Measurements from ENCODE around the gene PSMD11. TPM values are rescaled to one million over a fixed set of nuclear protein-coding genes. Genes with fewer than 3 reads are reported as not detected.
A peak's percentile ranks its signal among the peaks of the same experiment; 100 is the strongest.
"Not testable (repeated sequence)": the region's sequence is repeated elsewhere in the genome, so short reads cannot be mapped to it uniquely, and the experiment has no call there.

PSMD11 gene
- total RNA-seq, 1 donor from 2014 or later = 104 TPM

- DNase-seq (ENCODE audit: low read depth in 2 of 2) = no peak
Observed at GRCh38 chr17:32510466-32510865, 66.2 kb downstream of the PSMD11 start.

DNA sequence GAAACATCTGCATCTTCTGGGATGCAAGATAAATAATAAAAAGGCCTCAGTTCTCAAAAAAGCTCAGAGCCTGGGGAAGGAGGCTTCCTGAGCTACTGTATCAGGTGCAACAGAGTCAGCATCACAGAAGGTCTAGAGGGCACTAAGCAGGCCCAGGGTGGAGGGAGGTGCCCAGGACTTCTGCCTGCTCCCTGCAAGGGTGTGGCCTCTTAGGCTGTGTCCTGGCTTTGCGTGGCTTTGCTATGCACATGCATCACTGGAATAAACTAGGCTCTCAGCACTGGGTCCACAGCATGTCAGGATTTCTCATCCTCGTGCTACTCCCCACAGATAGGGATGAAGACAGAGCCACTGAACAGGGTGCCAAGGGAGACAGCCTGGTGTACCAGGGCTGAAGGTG is 68.0 kb downstream of the PSMD11 start:
- no peak for DNase-seq (ENCODE audit: low read depth in 2 of 2)

GRCh38 chr17:32513579-32513978 is 69.3 kb downstream of the PSMD11 start:
- DNase-seq (ENCODE audit: low read depth in 2 of 2) = no peak

DNA sequence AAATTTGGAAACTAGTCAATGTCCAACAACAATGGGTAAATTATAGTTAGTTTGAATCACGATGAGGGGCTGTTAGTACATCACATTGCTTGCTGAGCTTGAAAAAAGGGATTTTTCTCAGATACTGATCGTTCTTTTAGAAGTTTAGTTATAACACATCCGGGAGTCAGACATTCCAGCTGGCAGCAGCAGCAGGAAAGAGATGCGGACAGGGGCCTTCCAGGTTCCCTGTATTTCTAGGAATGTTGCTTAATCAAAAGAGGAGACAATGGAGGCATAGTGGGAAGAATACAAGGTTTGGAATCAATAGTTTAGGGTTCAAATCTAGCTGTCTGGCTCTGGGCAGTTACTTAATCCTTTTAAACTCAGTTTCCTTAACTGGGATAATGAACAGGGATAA is 70.3 kb downstream of the PSMD11 start:
- DNase-seq (ENCODE audit: low read depth in 2 of 2) = no peak

- no peak for DNase-seq (ENCODE audit: low read depth in 2 of 2)
Observed at GRCh38 chr17:32515677-32516383, 71.5 kb downstream of the PSMD11 start.

DNA sequence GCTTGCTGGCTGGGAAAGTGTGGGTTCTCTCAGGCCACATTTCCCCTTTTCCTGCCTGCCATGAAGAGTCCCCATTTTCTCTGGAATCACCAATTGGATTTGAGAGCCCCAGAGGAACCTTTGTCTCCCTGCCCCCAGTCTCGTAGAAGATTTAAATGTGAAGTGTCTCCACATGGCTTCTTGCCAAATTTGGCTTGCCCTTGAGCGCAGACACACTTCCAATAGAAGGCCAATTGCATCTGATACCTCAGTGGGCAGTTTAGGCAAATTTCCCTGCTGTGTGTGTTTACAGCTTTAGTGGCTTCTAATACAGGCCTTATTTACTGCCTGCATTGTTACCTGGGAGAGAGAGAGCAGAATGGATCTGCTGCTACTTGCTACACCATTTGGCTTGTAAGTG is 72.1 kb downstream of the PSMD11 start:
- no peak for DNase-seq (ENCODE audit: low read depth in 2 of 2)

DNA sequence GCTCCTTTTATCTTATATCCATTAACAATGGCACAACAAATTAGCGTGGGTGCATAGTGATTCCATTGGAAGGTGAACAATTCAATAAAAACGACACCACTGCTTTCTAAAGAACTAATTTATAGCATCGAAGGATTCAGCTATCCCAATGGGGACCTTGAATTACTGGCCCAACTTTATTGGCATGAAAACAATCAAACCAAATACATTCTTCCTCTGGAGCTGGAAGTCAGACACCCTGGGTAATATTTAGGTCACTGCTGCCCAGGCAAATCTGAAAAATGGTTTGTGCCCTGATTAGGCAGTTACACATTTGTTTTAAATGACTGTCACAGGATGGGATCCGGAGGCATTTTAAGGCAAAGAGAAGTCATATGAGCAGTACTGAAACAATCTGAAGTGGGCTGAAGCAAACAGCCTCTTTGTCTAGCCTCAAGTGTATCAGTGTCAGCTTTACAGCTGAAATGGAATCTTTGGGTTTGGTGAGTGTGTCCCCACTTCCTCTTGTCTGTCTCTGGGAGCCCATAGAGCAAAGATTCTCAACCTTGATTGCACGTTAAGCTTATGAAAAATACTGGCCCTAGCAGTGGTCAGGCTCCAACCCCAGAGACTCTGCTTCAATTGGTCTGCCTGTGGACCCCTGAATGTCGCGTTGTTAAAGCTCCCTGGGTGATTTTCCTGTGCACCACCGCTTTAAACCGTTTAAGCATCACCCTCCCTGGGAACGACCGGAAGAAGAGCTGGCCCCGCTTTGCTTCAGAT is 72.8 kb downstream of the PSMD11 start:
- no peak for DNase-seq (ENCODE audit: low read depth in 2 of 2)

GRCh38 chr17:32517982-32518381 is 73.7 kb downstream of the PSMD11 start:
- no peak for DNase-seq (ENCODE audit: low read depth in 2 of 2)

- DNase-seq (ENCODE audit: low read depth in 2 of 2) = no peak
Observed at GRCh38 chr17:32518646-32519227, 74.4 kb downstream of the PSMD11 start.

DNA sequence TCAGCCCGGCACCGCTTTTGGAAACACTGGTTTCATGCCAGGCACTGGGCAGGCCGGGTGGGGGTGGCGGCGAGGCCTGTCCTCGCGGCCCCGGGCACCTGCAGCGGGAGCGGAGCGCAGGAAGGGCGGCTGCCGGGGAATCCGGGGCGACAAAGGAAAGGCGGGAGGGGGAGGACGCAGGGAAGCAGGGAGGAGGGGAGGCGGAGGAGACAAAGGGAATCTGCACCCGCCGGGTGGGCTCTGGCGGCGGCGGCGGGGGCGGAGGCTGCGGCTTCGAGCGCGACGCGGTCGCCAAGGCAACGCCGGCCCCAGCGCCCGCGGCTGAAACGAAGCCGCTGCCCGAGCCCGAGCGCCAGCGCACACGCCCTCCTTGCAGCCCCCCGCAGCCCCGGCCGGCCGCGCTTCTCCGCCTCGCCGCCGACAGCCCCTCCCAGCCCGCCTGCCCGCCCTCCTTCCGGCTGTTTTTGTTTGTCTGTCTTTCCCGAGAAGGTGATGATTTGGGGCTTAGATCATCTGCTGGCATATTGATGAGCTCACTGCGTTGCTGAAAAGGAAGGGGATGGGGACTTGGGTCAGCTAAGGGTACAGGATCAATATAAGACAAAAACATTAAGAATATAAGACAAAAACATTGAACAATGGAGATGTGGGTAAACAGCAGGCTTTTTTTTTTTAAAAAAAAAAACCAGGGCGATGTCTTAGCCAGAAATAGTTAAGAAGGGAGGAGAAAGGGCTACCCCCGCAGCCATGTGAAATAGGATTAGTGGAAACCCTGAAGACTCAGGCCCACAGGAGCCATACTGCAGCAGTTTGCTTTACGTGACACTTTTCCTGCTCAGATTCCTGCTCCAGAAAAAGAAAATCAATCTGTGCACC is 75.2 kb downstream of the PSMD11 start:
- DNase-seq (ENCODE audit: low read depth in 2 of 2) = peak in 1 of 2 donors; percentile 65

- peak; percentile 71 to 82 for DNase-seq (ENCODE audit: low read depth in 2 of 2)
Observed at GRCh38 chr17:32520104-32520701, 75.9 kb downstream of the PSMD11 start.

GRCh38 chr17:32520737-32521404 is 76.6 kb downstream of the PSMD11 start:
- no peak for DNase-seq (ENCODE audit: low read depth in 2 of 2)

DNA sequence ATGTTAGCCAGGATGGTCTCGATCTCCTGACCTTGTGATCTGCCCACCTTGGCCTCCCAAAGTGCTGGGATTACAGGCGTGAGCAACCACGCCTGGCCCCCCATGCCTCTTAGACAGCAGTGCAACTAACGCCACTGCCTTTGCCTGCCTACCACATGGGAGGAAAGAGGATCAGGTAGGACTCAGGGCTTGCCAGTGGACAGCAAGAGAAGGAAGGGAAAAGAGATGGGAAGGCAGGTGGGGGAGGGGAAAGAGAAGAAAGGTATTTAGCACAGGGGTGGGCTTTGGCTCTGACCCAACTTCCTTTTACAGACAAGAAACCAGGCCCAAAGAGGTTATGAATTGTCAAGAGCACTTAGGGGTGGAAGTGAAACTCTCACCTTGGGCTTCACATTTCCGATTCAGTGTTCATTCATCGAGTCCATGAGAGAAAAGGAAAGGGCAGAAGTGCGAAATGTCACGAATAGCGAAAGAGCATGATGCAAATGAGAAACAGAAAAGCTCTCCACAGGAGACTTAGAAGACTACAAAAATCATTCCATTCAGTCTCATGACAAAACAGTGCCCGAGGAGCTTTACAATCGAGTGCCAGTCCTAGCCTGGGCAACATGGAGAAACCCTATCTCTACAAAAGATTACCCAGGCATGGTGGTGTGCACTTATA is 78.8 kb downstream of the PSMD11 start:
- DNase-seq (ENCODE audit: low read depth in 2 of 2) = no peak

DNA sequence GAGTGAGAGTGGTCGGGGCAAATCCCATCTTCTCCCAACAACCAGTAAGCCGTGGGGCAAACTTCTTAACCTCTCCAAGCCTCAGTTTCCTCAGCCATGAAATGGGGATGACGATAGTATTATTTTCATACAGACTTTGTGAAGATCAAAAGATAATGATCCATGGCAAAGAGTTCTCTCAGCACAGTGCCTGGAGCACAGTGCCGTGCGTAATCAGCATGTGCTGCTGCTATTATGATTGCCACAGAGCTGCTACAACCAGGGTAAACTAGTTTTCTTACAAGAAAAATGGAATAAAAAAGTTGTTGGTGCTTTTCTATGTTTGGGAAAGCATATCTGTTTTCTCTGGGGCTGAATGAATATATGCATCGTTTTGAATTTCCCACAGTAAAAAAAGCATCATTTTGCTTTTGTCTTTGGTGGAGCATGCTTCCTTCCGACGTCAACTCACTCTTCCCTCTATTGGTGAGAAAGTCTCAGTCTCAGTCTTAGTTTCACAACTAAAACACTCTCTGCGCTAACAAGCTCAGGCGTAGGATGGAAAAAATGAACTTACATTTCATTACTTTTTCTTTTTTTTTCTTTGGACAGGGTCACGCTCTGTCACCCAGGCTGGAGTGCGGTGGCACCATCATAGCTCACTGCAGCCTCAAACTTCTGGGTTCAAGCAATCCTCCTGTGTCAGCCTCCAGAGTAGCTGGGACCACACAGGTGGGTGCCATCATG is 79.7 kb downstream of the PSMD11 start:
- DNase-seq (ENCODE audit: low read depth in 2 of 2) = no peak

GRCh38 chr17:32524553-32524880 is 80.2 kb downstream of the PSMD11 start:
- DNase-seq (ENCODE audit: low read depth in 2 of 2) = not testable (repeated sequence)

DNA sequence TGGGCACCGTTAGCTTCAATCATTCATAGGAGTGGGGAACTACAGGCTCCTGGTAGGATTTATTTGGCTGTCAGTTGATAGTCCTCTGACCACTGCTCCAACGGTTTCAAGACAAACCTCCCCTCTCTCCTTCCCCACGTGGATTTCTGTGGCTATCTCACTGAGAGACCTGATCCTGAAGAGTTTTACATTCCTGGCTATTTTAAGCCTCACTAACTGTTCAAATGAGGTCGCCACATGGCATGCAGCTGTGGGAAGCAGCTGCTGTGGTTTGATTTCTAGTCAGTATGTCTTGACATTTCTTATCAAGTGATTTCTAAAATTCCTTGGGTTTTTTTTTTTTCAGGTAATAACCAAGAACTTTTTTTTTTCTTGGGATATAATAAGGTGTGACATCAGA is 80.8 kb downstream of the PSMD11 start:
- no peak for DNase-seq (ENCODE audit: low read depth in 2 of 2)

GRCh38 chr17:32527146-32527545 is 82.8 kb downstream of the PSMD11 start:
- DNase-seq (ENCODE audit: low read depth in 2 of 2) = no peak

DNA sequence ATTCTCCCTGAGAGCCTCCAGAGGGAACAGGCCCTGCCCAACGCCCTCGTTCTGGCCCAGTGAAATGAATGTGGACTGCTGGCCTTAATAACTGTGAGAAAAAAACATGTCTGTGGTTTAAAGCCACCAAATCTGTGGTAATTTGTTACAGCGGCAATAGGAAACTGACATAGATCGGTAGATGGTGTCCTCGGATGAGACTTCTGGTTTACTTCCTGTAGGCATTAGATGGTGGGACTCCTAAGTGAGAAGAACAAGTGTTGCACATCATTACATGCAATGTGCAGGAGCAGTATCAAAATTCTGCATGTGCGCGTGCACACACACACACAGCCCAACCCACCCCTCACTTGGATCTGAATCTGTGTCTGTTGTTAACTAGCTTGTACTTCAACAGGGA is 84.5 kb downstream of the PSMD11 start:
- no peak for DNase-seq (ENCODE audit: low read depth in 2 of 2)

DNA sequence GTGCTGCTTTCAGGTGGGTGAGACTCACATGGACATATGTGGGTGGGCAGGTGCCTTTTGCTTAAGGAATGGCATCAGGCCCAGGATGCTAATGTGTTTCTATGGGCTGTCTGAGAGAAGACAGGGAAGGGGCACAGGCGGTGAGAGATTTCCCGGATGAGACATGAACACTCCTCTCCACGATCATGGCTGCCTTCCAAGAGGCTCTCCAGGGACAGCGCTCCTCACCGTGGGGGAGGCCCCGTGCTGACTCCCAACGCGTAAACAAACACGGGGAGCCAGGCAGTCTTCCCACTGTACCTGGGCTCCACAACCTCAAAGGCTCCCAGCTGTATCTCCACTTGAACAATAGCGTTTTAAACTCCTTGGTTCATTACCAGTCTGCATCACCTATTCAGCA is 85.3 kb downstream of the PSMD11 start:
- DNase-seq (ENCODE audit: low read depth in 2 of 2) = no peak

Measured in dermis microvascular lymphatic vessel endothelial cell (primary cell).